Panc1 (cell line): ENCODE results near the gene ESF1. TPM values are rescaled to one million over a fixed set of nuclear protein-coding genes. Genes with fewer than 3 reads are reported as not detected.

Experiments used
- ATAC-seq: fragments of 200-7000 bp; cut with Tn5 transposase; 2 replicates; pipeline ENCODE4 v1.9.1; 2020; ENCODE audit warnings: mild to moderate bottlenecking, moderate library complexity
- BruUV-seq: library from RNA; stranded (reverse); fragments of 400-500 nt; replicated peaks from 2 replicates; lab custom pipeline; 2021; lab: Mats Ljungman, UMichigan
- CTCF ChIA-PET: fragments of 300-600 bp; sonication (Branson Sonifier 250); formaldehyde crosslinking; loops from one replicate; lab custom pipeline; 2022; ENCODE audit warnings: antibody characterized with exemption; lab: Charles Lee
- POLR2A ChIA-PET: fragments of 300-600 bp; sonication (Branson Sonifier 250); formaldehyde crosslinking; loops from one replicate; lab custom pipeline; 2022; ENCODE audit warnings: antibody characterized with exemption; lab: Charles Lee
- DNase-seq: peaks from one replicate; pipeline ENCODE4 v3.0.0-alpha.2; 2010; ENCODE audit warnings: low read depth, low spot score
- H3K27ac ChIP-seq: 2 replicates; pipeline ENCODE4 v1.5.1; 2011; ENCODE audit warnings: mild to moderate bottlenecking, low read length, inconsistent platforms
- H3K27me3 ChIP-seq: fragments of 200-500 bp; sonication (Bioruptor generic); 2 replicates; pipeline ENCODE4 v1.6.0; 2014; ENCODE audit warnings: low read length, inconsistent platforms; ENCODE audit not compliant: control insufficient read depth, insufficient read depth
- H3K36me3 ChIP-seq: fragments of 200-500 bp; sonication (Bioruptor generic); 2 replicates; pipeline ENCODE4 v1.5.1; 2014; ENCODE audit warnings: inconsistent platforms, mild to moderate bottlenecking, low read length, moderate library complexity; ENCODE audit not compliant: control insufficient read depth, insufficient read depth
- H3K4me1 ChIP-seq: 2 replicates; pipeline ENCODE4 v1.5.1; 2011; ENCODE audit warnings: inconsistent platforms, mild to moderate bottlenecking, low read length, moderate library complexity; ENCODE audit not compliant: control insufficient read depth, insufficient read depth
- H3K4me3 ChIP-seq, 2 experiments: 2 replicates each; pipeline ENCODE4 v1.5.1; 2011 to 2012; ENCODE audit warnings: low read depth in 2 of 2, low read length in 2 of 2, mild to moderate bottlenecking in 2 of 2, inconsistent platforms in 1 of 2, moderate library complexity in 1 of 2
- H3K9me3 ChIP-seq: fragments of 200-500 bp; sonication (Bioruptor generic); 2 replicates; pipeline ENCODE4 v1.5.1; 2014; ENCODE audit warnings: low read depth, mild to moderate bottlenecking, inconsistent platforms, low read length, moderate library complexity; ENCODE audit not compliant: control insufficient read depth, insufficient read depth
- POLR2AphosphoS5 ChIP-seq: IDR thresholded peaks from 2 replicates; pipeline ENCODE4 v1.6.1; 2012; ENCODE audit warnings: mild to moderate bottlenecking, low read depth, low read length, moderate library complexity
- SIN3A ChIP-seq: IDR thresholded peaks from 2 replicates; pipeline ENCODE4 v1.6.1; 2012; ENCODE audit warnings: low read depth, mild to moderate bottlenecking, low read length, moderate library complexity, borderline replicate concordance; ENCODE audit not compliant: insufficient read depth
- TCF7L2 ChIP-seq: IDR thresholded peaks from 2 replicates; pipeline ENCODE4 v1.6.1; 2011; ENCODE audit warnings: mild to moderate bottlenecking, low read depth, low read length, inconsistent platforms
- in situ Hi-C: cut with HindIII; loops from 2 replicates; pipeline ENCODE4 v1.10.0; 2016; ENCODE audit warnings: low sequenced_read_pairs, low pct_unique_long_range_greater_than_20kb
- intact Hi-C: fragments of 100-400 bp; cut with micrococcal nuclease; formaldehyde crosslinking; loops from one replicate; pipeline ENCODE4 v1.10.0; 2022; ENCODE audit not compliant: unreplicated experiment
- total RNA-seq: library from RNA; stranded (reverse); gene quantifications from one replicate; pipeline ENCODE4 v1.2.1, GENCODE V29; 2021; ENCODE audit not compliant: unreplicated experiment
- TF ChIP-seq, protein P1 (sequence below): fragments of 450-650 bp; IDR thresholded peaks from 2 replicates; pipeline ENCODE4 v1.5.1; 2017; ENCODE audit warnings: mild to moderate bottlenecking
- TF ChIP-seq, protein P2 (sequence below), 2 experiments: IDR thresholded peaks; 2 replicates each; pipeline ENCODE4 v1.6.1; 2011 to 2012; ENCODE audit warnings: low read depth in 2 of 2, control low read depth in 1 of 2, low read length in 1 of 2, mild to moderate bottlenecking in 1 of 2, moderate library complexity in 1 of 2; ENCODE audit not compliant: insufficient read depth in 1 of 2

ESF1 gene
- total RNA-seq, 1 experiment from 2014 or later: 26.4 TPM

GRCh38 chr20:13671512-13671911 lies 113.2 kb downstream of the ESF1 start:
- POLR2A ChIA-PET: interaction anchor here (0.6 kb wide), 1 partner anchor 561 kb away, joined by 3 read pairs; no protein-coding TSS in a partner anchor
- TF ChIP-seq POLR2AphosphoS5: no peak
- TF ChIP-seq, protein P1, sequence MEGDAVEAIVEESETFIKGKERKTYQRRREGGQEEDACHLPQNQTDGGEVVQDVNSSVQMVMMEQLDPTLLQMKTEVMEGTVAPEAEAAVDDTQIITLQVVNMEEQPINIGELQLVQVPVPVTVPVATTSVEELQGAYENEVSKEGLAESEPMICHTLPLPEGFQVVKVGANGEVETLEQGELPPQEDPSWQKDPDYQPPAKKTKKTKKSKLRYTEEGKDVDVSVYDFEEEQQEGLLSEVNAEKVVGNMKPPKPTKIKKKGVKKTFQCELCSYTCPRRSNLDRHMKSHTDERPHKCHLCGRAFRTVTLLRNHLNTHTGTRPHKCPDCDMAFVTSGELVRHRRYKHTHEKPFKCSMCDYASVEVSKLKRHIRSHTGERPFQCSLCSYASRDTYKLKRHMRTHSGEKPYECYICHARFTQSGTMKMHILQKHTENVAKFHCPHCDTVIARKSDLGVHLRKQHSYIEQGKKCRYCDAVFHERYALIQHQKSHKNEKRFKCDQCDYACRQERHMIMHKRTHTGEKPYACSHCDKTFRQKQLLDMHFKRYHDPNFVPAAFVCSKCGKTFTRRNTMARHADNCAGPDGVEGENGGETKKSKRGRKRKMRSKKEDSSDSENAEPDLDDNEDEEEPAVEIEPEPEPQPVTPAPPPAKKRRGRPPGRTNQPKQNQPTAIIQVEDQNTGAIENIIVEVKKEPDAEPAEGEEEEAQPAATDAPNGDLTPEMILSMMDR: no peak
- DNase-seq (no peak), ATAC-seq (no peak)
- CTCF ChIA-PET: no interaction called here
- Histone ChIP-seq H3K27ac (no peak overlapping the region), H3K27me3 (peaks cover 4% of the 10 kb centered on the region; the same call in 1 of the 2 replicates), H3K4me3 (no peak overlapping the region), H3K9me3 (no peaks in the 10 kb centered on the region), H3K36me3 (no peaks in the 10 kb centered on the region), H3K4me1 (no peaks in the 10 kb centered on the region)
- in situ Hi-C loops: no loop called here
- no TSS peak for BruUV-seq
- intact Hi-C loops: no loop called here

- in situ Hi-C loops: no loop called here
- ATAC-seq: no peak
These were observed 114.6 kb downstream of the ESF1 start for GRCh38 chr20:13670160-13670559.

More at GRCh38 chr20:13670160-13670559, 114.6 kb downstream of the ESF1 start:
- no peaks in the 10 kb centered on the region for H3K4me1 ChIP-seq
- ChIA-PET CTCF (no interaction called here), POLR2A (no interaction called here)
- H3K4me3 ChIP-seq: no peak overlapping the region
- peaks cover 4% of the 10 kb centered on the region; the same call in 1 of the 2 replicates for H3K27me3 ChIP-seq
- DNase-seq: no peak
- intact Hi-C loops: no loop called here
- H3K27ac ChIP-seq: no peak overlapping the region
- BruUV-seq: no TSS peak
- no peaks in the 10 kb centered on the region for H3K9me3 ChIP-seq
- TF ChIP-seq SIN3A (no peak), TCF7L2 (no peak), POLR2AphosphoS5 (no peak)
- TF ChIP-seq, protein P2, sequence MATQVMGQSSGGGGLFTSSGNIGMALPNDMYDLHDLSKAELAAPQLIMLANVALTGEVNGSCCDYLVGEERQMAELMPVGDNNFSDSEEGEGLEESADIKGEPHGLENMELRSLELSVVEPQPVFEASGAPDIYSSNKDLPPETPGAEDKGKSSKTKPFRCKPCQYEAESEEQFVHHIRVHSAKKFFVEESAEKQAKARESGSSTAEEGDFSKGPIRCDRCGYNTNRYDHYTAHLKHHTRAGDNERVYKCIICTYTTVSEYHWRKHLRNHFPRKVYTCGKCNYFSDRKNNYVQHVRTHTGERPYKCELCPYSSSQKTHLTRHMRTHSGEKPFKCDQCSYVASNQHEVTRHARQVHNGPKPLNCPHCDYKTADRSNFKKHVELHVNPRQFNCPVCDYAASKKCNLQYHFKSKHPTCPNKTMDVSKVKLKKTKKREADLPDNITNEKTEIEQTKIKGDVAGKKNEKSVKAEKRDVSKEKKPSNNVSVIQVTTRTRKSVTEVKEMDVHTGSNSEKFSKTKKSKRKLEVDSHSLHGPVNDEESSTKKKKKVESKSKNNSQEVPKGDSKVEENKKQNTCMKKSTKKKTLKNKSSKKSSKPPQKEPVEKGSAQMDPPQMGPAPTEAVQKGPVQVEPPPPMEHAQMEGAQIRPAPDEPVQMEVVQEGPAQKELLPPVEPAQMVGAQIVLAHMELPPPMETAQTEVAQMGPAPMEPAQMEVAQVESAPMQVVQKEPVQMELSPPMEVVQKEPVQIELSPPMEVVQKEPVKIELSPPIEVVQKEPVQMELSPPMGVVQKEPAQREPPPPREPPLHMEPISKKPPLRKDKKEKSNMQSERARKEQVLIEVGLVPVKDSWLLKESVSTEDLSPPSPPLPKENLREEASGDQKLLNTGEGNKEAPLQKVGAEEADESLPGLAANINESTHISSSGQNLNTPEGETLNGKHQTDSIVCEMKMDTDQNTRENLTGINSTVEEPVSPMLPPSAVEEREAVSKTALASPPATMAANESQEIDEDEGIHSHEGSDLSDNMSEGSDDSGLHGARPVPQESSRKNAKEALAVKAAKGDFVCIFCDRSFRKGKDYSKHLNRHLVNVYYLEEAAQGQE (IDR thresholded peaks at IDR 0.05; ENCODE audit: insufficient read depth in 1 of 2, low read depth in 2 of 2, low read length in 1 of 2): no peak
- TF ChIP-seq, protein P1: no peak
- no peaks in the 10 kb centered on the region for H3K36me3 ChIP-seq
